ENCODE measurements around the gene WRNIP1. TPM values are rescaled to one million over a fixed set of nuclear protein-coding genes. Genes with fewer than 3 reads are reported as not detected.

WRNIP1 gene
- total RNA-seq, 1 donor from 2014 or later: 31.5 TPM

- no peaks in the 10 kb centered on the region for H3K27me3 Mint-ChIP-seq (ENCODE audit: low read depth, unreplicated experiment)
- peaks cover 44% of the 10 kb centered on the region for H4K20me1 ChIP-seq (ENCODE audit: insufficient read depth, low read length)
- TF ChIP-seq EZH2 (IDR thresholded peaks at IDR 0.05; ENCODE audit: insufficient read depth, low read length): no peak
- no peak overlapping the region for H3K27ac Mint-ChIP-seq (ENCODE audit: unreplicated experiment)
- FAIRE-seq (no peak), DNase-seq (ENCODE audit: low read depth) (no peak)
- H3K4me2 ChIP-seq (ENCODE audit: low read length): no peak overlapping the region
- H3K9ac ChIP-seq (ENCODE audit: low read length): no peak overlapping the region
- H3K9me3 ChIP-seq (ENCODE audit: insufficient read depth, low read depth, low read length): no peaks in the 10 kb centered on the region
- H3K27ac ChIP-seq (ENCODE audit: low read depth, low read length): no peak overlapping the region
- H3K4me1 ChIP-seq (ENCODE audit: insufficient read depth, low read length): peaks cover 18% of the 10 kb centered on the region
- H3K27me3 ChIP-seq (ENCODE audit: insufficient read depth, low read length): no peaks in the 10 kb centered on the region
- H3K36me3 Mint-ChIP-seq (ENCODE audit: low read depth, unreplicated experiment): peaks cover 11% of the 10 kb centered on the region
- no peak overlapping the region for H2AFZ ChIP-seq (ENCODE audit: low read depth, low read length)
- H3K79me2 ChIP-seq (ENCODE audit: insufficient read depth, low read length): peaks cover 54% of the 10 kb centered on the region
- H3K4me3 Mint-ChIP-seq (ENCODE audit: unreplicated experiment): no peak overlapping the region
- H3K4me3 ChIP-seq (ENCODE audit: insufficient read depth, low read depth, low read length): no peak overlapping the region
- no peaks in the 10 kb centered on the region for H3K36me3 ChIP-seq (ENCODE audit: insufficient read depth, low read length)
- H3K4me1 Mint-ChIP-seq (ENCODE audit: low read depth, unreplicated experiment): peaks cover 26% of the 10 kb centered on the region
- no peaks in the 10 kb centered on the region for H3K9me3 Mint-ChIP-seq (ENCODE audit: unreplicated experiment)
Measured at GRCh38 chr6:2786269-2786668, 21.1 kb downstream of the WRNIP1 start.

DNA sequence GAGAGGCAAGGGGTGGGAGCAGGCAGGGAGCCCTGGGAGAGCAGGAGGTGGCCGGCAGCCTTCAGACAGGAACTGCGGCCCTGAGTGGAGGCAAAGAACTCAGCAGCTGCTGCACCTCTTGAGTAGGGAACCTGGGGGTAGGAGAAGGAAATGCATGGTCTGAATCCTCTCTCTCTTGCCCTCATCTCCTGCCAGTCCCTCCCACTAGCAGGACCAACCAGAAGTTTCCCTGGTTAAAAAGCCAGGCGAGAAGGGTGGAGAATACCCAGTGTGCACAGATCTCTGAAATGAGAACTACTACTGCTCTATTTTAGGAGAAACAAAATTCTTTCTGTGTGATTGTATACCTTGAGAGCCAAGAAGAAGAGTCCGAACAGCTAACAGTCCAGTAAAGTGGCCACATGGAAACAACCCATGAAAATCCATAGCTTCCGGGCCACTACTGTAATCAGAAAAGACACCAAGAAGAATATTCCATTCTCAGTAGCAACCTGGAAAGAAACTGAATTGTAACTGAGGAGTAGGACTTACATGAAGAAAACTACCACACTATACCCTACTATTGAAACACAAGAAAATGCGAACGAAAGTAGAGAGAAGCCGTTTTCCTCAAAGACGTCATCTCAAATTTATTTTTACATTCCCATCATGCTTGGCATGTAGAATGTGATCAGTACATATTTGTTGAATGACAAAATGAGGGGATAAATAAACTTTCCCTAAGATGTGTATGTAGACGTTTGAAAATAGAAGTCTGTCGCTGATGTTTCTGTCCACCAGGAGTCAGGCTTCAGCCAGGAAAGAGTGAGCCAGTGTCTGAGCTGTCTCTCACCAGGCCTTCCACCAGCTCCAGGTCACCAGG lies 25.6 kb downstream of the WRNIP1 start:
- Histone ChIP-seq H3K79me2 (ENCODE audit: insufficient read depth, low read length) (peaks cover 23% of the 10 kb centered on the region), H4K20me1 (ENCODE audit: insufficient read depth, low read length) (peaks cover 5% of the 10 kb centered on the region), H2AFZ (ENCODE audit: low read depth, low read length) (no peak overlapping the region), H3K4me1 (ENCODE audit: insufficient read depth, low read length) (peaks cover 27% of the 10 kb centered on the region), H3K36me3 (ENCODE audit: insufficient read depth, low read length) (no peaks in the 10 kb centered on the region), H3K27ac (ENCODE audit: low read depth, low read length) (peak overlapping the region; percentile 91), H3K9me3 (ENCODE audit: insufficient read depth, low read depth, low read length) (no peaks in the 10 kb centered on the region), H3K27me3 (ENCODE audit: insufficient read depth, low read length) (no peaks in the 10 kb centered on the region), H3K4me3 (ENCODE audit: insufficient read depth, low read depth, low read length) (peak overlapping the region; percentile 13), H3K4me2 (ENCODE audit: low read length) (peak overlapping the region; percentile 65), H3K9ac (ENCODE audit: low read length) (peak overlapping the region; percentile 80)
- no peaks in the 10 kb centered on the region for H3K27me3 Mint-ChIP-seq (ENCODE audit: low read depth, unreplicated experiment)
- DNase-seq (ENCODE audit: low read depth): peak; percentile 71
- TF ChIP-seq, protein P1, sequence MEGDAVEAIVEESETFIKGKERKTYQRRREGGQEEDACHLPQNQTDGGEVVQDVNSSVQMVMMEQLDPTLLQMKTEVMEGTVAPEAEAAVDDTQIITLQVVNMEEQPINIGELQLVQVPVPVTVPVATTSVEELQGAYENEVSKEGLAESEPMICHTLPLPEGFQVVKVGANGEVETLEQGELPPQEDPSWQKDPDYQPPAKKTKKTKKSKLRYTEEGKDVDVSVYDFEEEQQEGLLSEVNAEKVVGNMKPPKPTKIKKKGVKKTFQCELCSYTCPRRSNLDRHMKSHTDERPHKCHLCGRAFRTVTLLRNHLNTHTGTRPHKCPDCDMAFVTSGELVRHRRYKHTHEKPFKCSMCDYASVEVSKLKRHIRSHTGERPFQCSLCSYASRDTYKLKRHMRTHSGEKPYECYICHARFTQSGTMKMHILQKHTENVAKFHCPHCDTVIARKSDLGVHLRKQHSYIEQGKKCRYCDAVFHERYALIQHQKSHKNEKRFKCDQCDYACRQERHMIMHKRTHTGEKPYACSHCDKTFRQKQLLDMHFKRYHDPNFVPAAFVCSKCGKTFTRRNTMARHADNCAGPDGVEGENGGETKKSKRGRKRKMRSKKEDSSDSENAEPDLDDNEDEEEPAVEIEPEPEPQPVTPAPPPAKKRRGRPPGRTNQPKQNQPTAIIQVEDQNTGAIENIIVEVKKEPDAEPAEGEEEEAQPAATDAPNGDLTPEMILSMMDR (IDR thresholded peaks at IDR 0.05; ENCODE audit: insufficient read depth, low read depth, low read length): peak; percentile 96
- TF ChIP-seq EZH2 (IDR thresholded peaks at IDR 0.05; ENCODE audit: insufficient read depth, low read length): no peak
- H3K27ac Mint-ChIP-seq (ENCODE audit: unreplicated experiment): peak overlapping the region; percentile 70
- no peak for FAIRE-seq
- peak overlapping the region; percentile 47 for H3K4me3 Mint-ChIP-seq (ENCODE audit: unreplicated experiment)
- H3K36me3 Mint-ChIP-seq (ENCODE audit: low read depth, unreplicated experiment): peaks cover 6% of the 10 kb centered on the region
- no peaks in the 10 kb centered on the region for H3K9me3 Mint-ChIP-seq (ENCODE audit: unreplicated experiment)
- peaks cover 23% of the 10 kb centered on the region for H3K4me1 Mint-ChIP-seq (ENCODE audit: low read depth, unreplicated experiment)

GRCh38 chr6:2791450-2791974 lies 26.3 kb downstream of the WRNIP1 start:
- Histone ChIP-seq H3K4me1 (ENCODE audit: insufficient read depth, low read length) (peaks cover 27% of the 10 kb centered on the region), H3K36me3 (ENCODE audit: insufficient read depth, low read length) (no peaks in the 10 kb centered on the region), H2AFZ (ENCODE audit: low read depth, low read length) (no peak overlapping the region), H3K4me2 (ENCODE audit: low read length) (peak overlapping the region; percentile 65), H3K9me3 (ENCODE audit: insufficient read depth, low read depth, low read length) (no peaks in the 10 kb centered on the region), H4K20me1 (ENCODE audit: insufficient read depth, low read length) (no peaks in the 10 kb centered on the region), H3K9ac (ENCODE audit: low read length) (no peak overlapping the region), H3K27me3 (ENCODE audit: insufficient read depth, low read length) (no peaks in the 10 kb centered on the region), H3K27ac (ENCODE audit: low read depth, low read length) (peak overlapping the region; percentile 91), H3K4me3 (ENCODE audit: insufficient read depth, low read depth, low read length) (no peak overlapping the region), H3K79me2 (ENCODE audit: insufficient read depth, low read length) (peaks cover 16% of the 10 kb centered on the region)
- no peaks in the 10 kb centered on the region for H3K9me3 Mint-ChIP-seq (ENCODE audit: unreplicated experiment)
- H3K4me1 Mint-ChIP-seq (ENCODE audit: low read depth, unreplicated experiment): peaks cover 23% of the 10 kb centered on the region
- TF ChIP-seq, protein P1 (IDR thresholded peaks at IDR 0.05; ENCODE audit: insufficient read depth, low read depth, low read length): no peak
- TF ChIP-seq EZH2 (IDR thresholded peaks at IDR 0.05; ENCODE audit: insufficient read depth, low read length): no peak
- DNase-seq (ENCODE audit: low read depth): no peak
- no peak for FAIRE-seq
- H3K27me3 Mint-ChIP-seq (ENCODE audit: low read depth, unreplicated experiment): no peaks in the 10 kb centered on the region
- H3K27ac Mint-ChIP-seq (ENCODE audit: unreplicated experiment): peak overlapping the region; percentile 41
- peaks cover 2% of the 10 kb centered on the region for H3K36me3 Mint-ChIP-seq (ENCODE audit: low read depth, unreplicated experiment)
- H3K4me3 Mint-ChIP-seq (ENCODE audit: unreplicated experiment): peak overlapping the region; percentile 47

Measured in astrocyte (in vitro differentiated cells and primary cell).